Measurements from ENCODE around the gene CFAP46.

GRCh38 chr10:132877473-132877872, 64.9 kb downstream of the CFAP46 start:
- TF ChIP-seq MAX (IDR thresholded peaks at IDR 0.05; ENCODE audit: low read depth): no peak
- TF ChIP-seq ELF1 (IDR thresholded peaks at IDR 0.05): no peak
